Upper lobe of left lung (tissue), 6 donors: ENCODE data around the gene LGALS4. TPM values are rescaled to one million over a fixed set of nuclear protein-coding genes. Genes with fewer than 3 reads are reported as not detected.
A peak's percentile ranks its signal among the peaks of the same experiment; 100 is the strongest.
"Not testable (repeated sequence)": the region's sequence is repeated elsewhere in the genome, so short reads cannot be mapped to it uniquely, and the experiment has no call there.

Experiments
- ATAC-seq, 2 donors: fragments of 200-7000 bp; cut with Tn5 transposase; one replicate each; pipeline ENCODE4 v1.9.1; 2022; ENCODE audit warnings: mild to moderate bottlenecking in 2 of 2, moderate library complexity in 2 of 2; ENCODE audit not compliant: low FRiP score in 2 of 2
- DNase-seq, 2 donors: peaks; one replicate each; pipeline ENCODE4 v3.0.0-alpha.2; 2019 to 2020
- H3K27ac ChIP-seq, 4 donors: fragments of 200-600 bp; sonication (generic); one replicate each; pipeline ENCODE4 v1.5.1; 2016 to 2019
- H3K27me3 ChIP-seq, 4 donors: fragments of 200-600 bp; sonication (generic); one replicate each; pipeline ENCODE4 v1.5.1; 2017 to 2019
- H3K36me3 ChIP-seq, 4 donors: fragments of 200-600 bp; sonication (generic); one replicate each; pipeline ENCODE4 v1.5.1; 2016 to 2019
- H3K4me1 ChIP-seq, 4 donors: fragments of 200-600 bp; sonication (generic); one replicate each; pipeline ENCODE4 v1.5.1; 2018 to 2019
- H3K4me3 ChIP-seq, 4 donors: fragments of 200-600 bp; sonication (generic); one replicate each; pipeline ENCODE4 v1.5.1; 2017 to 2019; ENCODE audit warnings: mild to moderate bottlenecking in 2 of 4, moderate library complexity in 1 of 4
- H3K9me3 ChIP-seq, 4 donors: fragments of 200-600 bp; sonication (generic); one replicate each; pipeline ENCODE4 v1.5.1; 2018 to 2019
- CTCF ChIP-seq, 6 experiments: fragments of 450-650 bp in 4 of 6; fragments of 200-600 bp in 2 of 6; sonication (generic) in 2 of 6; IDR thresholded peaks; one replicate each; pipeline ENCODE4 v1.5.1; 2016 to 2019; ENCODE audit warnings: antibody characterized with exemption in 6 of 6
- EP300 ChIP-seq, 4 donors: sonication (generic); formaldehyde crosslinking; IDR thresholded peaks; one replicate each; pipeline ENCODE4 v1.5.1; 2017; ENCODE audit warnings: antibody characterized with exemption in 4 of 4, control low read depth in 2 of 4
- POLR2A ChIP-seq, 4 donors: fragments of 450-650 bp; IDR thresholded peaks; one replicate each; pipeline ENCODE4 v1.5.1; 2016 to 2017; ENCODE audit warnings: antibody characterized with exemption in 4 of 4, mild to moderate bottlenecking in 2 of 4
- POLR2AphosphoS5 ChIP-seq, 2 donors: sonication (generic); formaldehyde crosslinking; IDR thresholded peaks; one replicate each; pipeline ENCODE4 v1.5.1; 2017; ENCODE audit warnings: antibody characterized with exemption in 2 of 2
- WGBS, 2 donors: methylation state at CpG; one replicate each; pipeline ENCODE4 v1.1.5; 2017 to 2018; 5-methylcytosine and 5-hydroxymethylcytosine counted together
- total RNA-seq, 6 donors: library from RNA; depleted of rRNA in 4 of 6; stranded (reverse); fragments of >200 nt in 4 of 6; gene quantifications; one replicate each; pipeline versions ENCODE4 v1.1.0 to v1.2.1, GENCODE V29; 2016 to 2021
- donor health status: DM: no; HTN: no; CAD: no; lungs with moderate emphysema.
- donor health status: DM: no; HTN: yes; CAD: no; lungs with severe emphysema.

The LGALS4 gene
- total RNA-seq = 10 to 100 TPM in 1 of 6 donors, 1 to 10 TPM in 5; 3.1 to 12.3 (median 5.0) TPM

- TF ChIP-seq EP300 (IDR thresholded peaks at IDR 0.05) (no peak), POLR2A (IDR thresholded peaks at IDR 0.05) (no peak), POLR2AphosphoS5 (IDR thresholded peaks at IDR 0.05) (no peak), CTCF (IDR thresholded peaks at IDR 0.05) (no peak)
- Histone ChIP-seq H3K4me1 (peaks cover 0 to 9% (median 4%) of the 10 kb centered on the region in 4 donors), H3K27ac (peak within 1 kb of the TSS in 1 of 4 donors; percentile 54), H3K27me3 (no peaks in the 10 kb centered on the region), H3K9me3 (no peaks in the 10 kb centered on the region), H3K4me3 (peak within 1 kb of the TSS in 1 of 4 donors; percentile 1), H3K36me3 (peaks cover 23 to 36% (median 31%) of the 10 kb centered on the region in 4 donors)
- DNase-seq (peak; percentile 37 to 55), ATAC-seq (peak; percentile 40 to 54)
- 73 to 76% methylated on average over 15 of the region's 15 CpGs for WGBS, 2 donors
Measured at GRCh38 chr19:38812841-38813320, at the start of gene LGALS4. TSS of gene LGALS4 (minus strand) at chr19:38812945. CDS start at chr19:38812886, 59 bp downstream.

- Histone ChIP-seq H3K36me3 (no peaks in the 10 kb centered on the region), H3K4me3 (no peak overlapping the region), H3K4me1 (peaks cover 13 to 32% (median 25%) of the 10 kb centered on the region in 4 donors), H3K27me3 (no peaks in the 10 kb centered on the region), H3K9me3 (no peaks in the 10 kb centered on the region), H3K27ac (no peak overlapping the region)
- ATAC-seq = no peak
- no peak for DNase-seq
- TF ChIP-seq CTCF (IDR thresholded peaks at IDR 0.05) (no peak), POLR2AphosphoS5 (IDR thresholded peaks at IDR 0.05) (no peak), POLR2A (IDR thresholded peaks at IDR 0.05) (no peak), EP300 (IDR thresholded peaks at IDR 0.05) (no peak)
- 96% methylated on average over 3 of the region's 3 CpGs for WGBS, 2 donors
Measured at GRCh38 chr19:38861368-38861767, 48.6 kb upstream of the LGALS4 start.

GRCh38 chr19:38859631-38860204 is 47.0 kb upstream of the LGALS4 start:
- not testable (repeated sequence) for H3K4me3 ChIP-seq, H3K27me3 ChIP-seq, H3K36me3 ChIP-seq, H3K9me3 ChIP-seq, H3K27ac ChIP-seq, DNase-seq, ATAC-seq
- H3K4me1 ChIP-seq = peaks cover 13 to 24% (median 21%) of the 10 kb centered on the region in 4 donors
- WGBS, 2 donors = 74 to 76% methylated on average over 21 of the region's 21 CpGs

- Histone ChIP-seq H3K4me3 (no peak overlapping the region), H3K27ac (peak overlapping the region in 1 of 4 donors; percentile 49), H3K9me3 (no peaks in the 10 kb centered on the region), H3K27me3 (no peaks in the 10 kb centered on the region), H3K4me1 (peaks cover 6 to 17% (median 11%) of the 10 kb centered on the region in 4 donors), H3K36me3 (no peaks in the 10 kb centered on the region)
- TF ChIP-seq CTCF (IDR thresholded peaks at IDR 0.05) (no peak), EP300 (IDR thresholded peaks at IDR 0.05) (no peak), POLR2A (IDR thresholded peaks at IDR 0.05) (no peak)
- WGBS, 2 donors = 77 to 89% methylated on average over 3 of the region's 3 CpGs
- DNase-seq (no peak), ATAC-seq (no peak)
Measured at GRCh38 chr19:38856813-38857212, 44.1 kb upstream of the LGALS4 start.

GRCh38 chr19:38855751-38856150 is 43.0 kb upstream of the LGALS4 start:
- ATAC-seq, H3K27me3 ChIP-seq, H3K36me3 ChIP-seq, H3K9me3 ChIP-seq, H3K27ac ChIP-seq, H3K4me3 ChIP-seq: not testable (repeated sequence)
- H3K4me1 ChIP-seq = peaks cover 13 to 24% (median 17%) of the 10 kb centered on the region in 4 donors
- WGBS, 2 donors = 78 to 100% methylated on average over 4 to 11 of the region's 37 CpGs
- peak in 1 of 2 donors; percentile 72 for DNase-seq

- H3K4me1 ChIP-seq = peaks cover 13 to 24% (median 17%) of the 10 kb centered on the region in 4 donors
- 66 to 68% methylated on average over 3 of the region's 3 CpGs for WGBS, 2 donors
- not testable (repeated sequence) for H3K9me3 ChIP-seq, DNase-seq, H3K4me3 ChIP-seq, H3K27me3 ChIP-seq, H3K36me3 ChIP-seq, H3K27ac ChIP-seq, ATAC-seq
Measured at GRCh38 chr19:38854961-38855360, 42.2 kb upstream of the LGALS4 start.
